Suppressor macrophage treated with lipopolysaccharide for 4 hours (primary cell): ENCODE results near the gene SP5.
"Not testable (repeated sequence)": the region's sequence is repeated elsewhere in the genome, so short reads cannot be mapped to it uniquely, and the experiment has no call there.

Experiments
- DNase-seq: peaks from one replicate; pipeline ENCODE4 v3.0.0-alpha.2; 2020

Gene SP5

GRCh38 chr2:170715062-170715931, at the start of gene SP5:
Gene SP5 (plus strand): TSS chr2:170715337. CDS start chr2:170715513, 176 bp downstream.
- DNase-seq, result peak; percentile 54

GRCh38 chr2:170665743-170666142, 49.4 kb upstream of the SP5 start:
- DNase-seq, result no peak

- DNase-seq, result no peak
Measured at GRCh38 chr2:170669909-170670308, 45.2 kb upstream of the SP5 start.

- no peak for DNase-seq
Measured at GRCh38 chr2:170670651-170671050, 44.5 kb upstream of the SP5 start.

- no peak for DNase-seq
Measured at GRCh38 chr2:170671079-170671478, 44.1 kb upstream of the SP5 start.

- DNase-seq, result not testable (repeated sequence)
Measured at GRCh38 chr2:170674282-170674681, 40.9 kb upstream of the SP5 start.

- no peak for DNase-seq
Measured at GRCh38 chr2:170675701-170676100, 39.4 kb upstream of the SP5 start.

GRCh38 chr2:170679607-170680079, 35.5 kb upstream of the SP5 start:
- DNase-seq, result no peak

- no peak for DNase-seq
Measured at GRCh38 chr2:170680172-170680941, 34.8 kb upstream of the SP5 start.

GRCh38 chr2:170681311-170681710, 33.8 kb upstream of the SP5 start:
- DNase-seq, result no peak

GRCh38 chr2:170685591-170685990, 29.5 kb upstream of the SP5 start:
- no peak for DNase-seq

- no peak for DNase-seq
Measured at GRCh38 chr2:170689481-170689880, 25.7 kb upstream of the SP5 start.

- no peak for DNase-seq
Measured at GRCh38 chr2:170690640-170691039, 24.5 kb upstream of the SP5 start.

- no peak for DNase-seq
Measured at GRCh38 chr2:170694316-170694715, 20.8 kb upstream of the SP5 start.

GRCh38 chr2:170695521-170696410, 19.4 kb upstream of the SP5 start:
- no peak for DNase-seq

- DNase-seq, result no peak
Measured at GRCh38 chr2:170696948-170697347, 18.2 kb upstream of the SP5 start.

GRCh38 chr2:170701011-170701410, 14.1 kb upstream of the SP5 start:
- DNase-seq, result no peak

- peak; percentile 12 for DNase-seq
Measured at GRCh38 chr2:170703776-170704476, 11.2 kb upstream of the SP5 start.

- DNase-seq, result peak; percentile 28
Measured at GRCh38 chr2:170707821-170708795, 7.0 kb upstream of the SP5 start.

GRCh38 chr2:170710609-170710979, 4.5 kb upstream of the SP5 start:
- DNase-seq, result no peak

GRCh38 chr2:170711196-170711773, 3.9 kb upstream of the SP5 start:
- DNase-seq, result no peak
